NCI-H2081 treated with DMSO at 0.1 percent for 48 hours (cell line): ENCODE measurements around the gene OR7D2.
A peak's percentile ranks its signal among the peaks of the same experiment; 100 is the strongest.
"Not testable (repeated sequence)": the region's sequence is repeated elsewhere in the genome, so short reads cannot be mapped to it uniquely, and the experiment has no call there.

Experiments used
- DNase-seq: peaks from one replicate; lab custom pipeline; 2025; lab: John Stamatoyannopoulos, UW

OR7D2 gene

DNA sequence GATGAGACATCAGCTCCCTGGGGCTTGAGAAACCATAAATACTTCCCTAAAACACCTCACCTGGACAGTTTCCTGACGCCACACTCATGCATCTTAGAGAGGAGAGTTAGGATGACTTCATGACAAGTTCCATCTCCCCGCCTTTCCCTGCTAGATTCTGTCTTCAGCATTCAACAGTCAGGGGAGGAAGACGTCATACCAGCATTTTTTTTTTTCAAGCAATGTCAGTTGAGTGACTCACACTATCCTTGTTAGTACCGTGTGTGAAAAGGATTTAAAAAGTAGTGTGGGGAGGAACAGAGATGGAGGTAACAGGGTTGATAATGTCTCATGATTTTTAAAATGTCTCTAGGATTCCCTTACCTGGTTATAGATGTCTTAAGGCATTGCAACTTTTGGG lies at the start of gene OR7D2:
Gene OR7D2, plus strand, starts transcription at position 79 of the 400 bp plus-strand sequence. CDS start 6,803 bp downstream, outside the sequence.
- DNase-seq, result no peak

GRCh38 chr19:9130965-9131364 lies 47.8 kb upstream of the OR7D2 start:
- no peak for DNase-seq

- DNase-seq, result no peak
These were observed 46.4 kb upstream of the OR7D2 start for GRCh38 chr19:9132422-9132821.

DNA sequence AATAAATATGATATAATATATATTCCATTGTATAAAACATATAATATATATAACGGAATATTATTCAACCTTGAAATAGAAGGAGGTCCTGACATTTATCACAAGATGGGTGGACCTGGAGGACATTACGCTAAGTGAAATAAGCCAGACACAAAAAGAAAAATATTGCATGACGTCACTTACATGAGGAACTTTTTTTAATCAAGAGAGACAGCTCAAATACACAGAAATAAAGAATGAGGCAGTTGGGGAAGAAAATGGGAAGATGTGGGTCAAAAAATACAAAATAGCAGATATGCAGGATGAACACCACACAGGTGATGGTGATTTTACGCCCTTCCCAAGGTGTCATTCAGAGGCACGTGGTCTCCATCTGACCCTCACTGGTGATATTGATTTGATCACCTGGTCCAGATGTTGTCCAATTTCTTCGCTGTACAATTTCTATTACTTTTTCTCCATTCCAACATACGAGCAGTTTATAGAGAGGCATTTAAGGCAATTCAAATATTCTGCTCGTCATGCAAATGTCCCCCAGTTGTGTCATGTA lies 39.1 kb upstream of the OR7D2 start:
- no peak for DNase-seq

- peak; percentile 45 for DNase-seq
These were observed 38.5 kb upstream of the OR7D2 start, which contains the start of gene ZNF317 for GRCh38 chr19:9140159-9140874. Gene ZNF317, plus strand, starts transcription at chr19:9140397. Its CDS starts 15,620 bp downstream, at chr19:9156017.

DNA sequence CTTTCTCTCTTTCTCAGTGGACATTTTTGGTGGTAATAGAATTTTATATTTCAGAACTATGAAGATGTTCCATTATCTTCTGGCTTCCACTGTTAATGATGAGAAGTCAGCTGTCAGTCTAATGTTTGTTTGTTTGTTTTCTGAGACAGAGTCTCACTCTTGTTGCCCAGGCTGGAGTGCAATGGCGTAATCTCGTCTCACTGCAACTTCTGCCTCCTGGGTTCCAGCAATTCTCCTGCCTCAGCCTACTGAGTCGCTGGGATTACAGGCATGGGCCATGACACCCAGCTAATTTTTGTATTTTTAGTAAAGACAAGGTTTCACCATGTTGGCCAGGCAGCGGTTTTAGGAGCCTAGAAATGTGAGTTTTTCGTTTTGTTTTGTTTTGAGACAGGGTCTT lies 33.9 kb upstream of the OR7D2 start:
- no peak for DNase-seq

DNA sequence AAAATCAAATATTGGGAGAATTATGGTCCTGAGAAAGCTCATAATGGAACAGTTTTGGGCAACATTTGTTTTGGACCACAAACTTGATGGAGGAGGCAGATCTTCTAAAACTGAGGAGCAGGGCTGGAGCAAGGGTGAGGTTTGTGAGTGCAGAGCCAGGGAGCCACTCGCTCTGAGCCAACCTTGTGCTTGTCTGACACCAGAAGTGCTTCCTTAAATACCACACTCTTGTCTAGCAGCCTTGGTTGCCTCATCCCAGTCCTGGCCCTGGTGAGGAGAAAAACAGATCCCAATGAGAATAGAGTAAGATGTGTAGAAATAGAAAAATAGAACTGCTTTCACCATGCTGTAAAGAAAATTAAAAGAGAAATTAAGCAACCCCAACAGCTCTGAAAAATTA lies 31.9 kb upstream of the OR7D2 start:
- DNase-seq, result no peak

- no peak for DNase-seq
These were observed 30.1 kb upstream of the OR7D2 start for GRCh38 chr19:9148697-9149096.

GRCh38 chr19:9149997-9150396 lies 28.8 kb upstream of the OR7D2 start:
- DNase-seq, result no peak

- DNase-seq, result no peak
These were observed 28.1 kb upstream of the OR7D2 start for GRCh38 chr19:9150650-9151049.

DNA sequence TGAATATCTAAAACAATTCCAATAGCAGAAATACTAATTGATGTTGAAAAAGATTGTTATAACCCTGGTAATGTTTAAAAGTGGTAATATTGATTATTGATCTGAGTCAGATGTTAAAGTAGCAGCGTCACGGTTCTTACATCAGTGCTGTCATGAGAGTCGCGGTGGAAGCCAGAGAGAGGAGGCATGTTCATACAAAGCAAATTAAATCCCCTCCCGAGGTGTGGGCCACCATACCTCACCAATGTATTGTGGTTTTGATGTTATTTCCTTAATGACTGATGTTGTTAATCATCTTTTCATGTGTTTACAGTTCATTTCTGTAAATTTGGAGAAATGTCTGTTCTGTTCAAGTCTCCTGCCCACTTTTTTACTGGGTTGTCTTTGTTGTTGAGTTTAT lies 27.4 kb upstream of the OR7D2 start:
- no peak for DNase-seq

DNA sequence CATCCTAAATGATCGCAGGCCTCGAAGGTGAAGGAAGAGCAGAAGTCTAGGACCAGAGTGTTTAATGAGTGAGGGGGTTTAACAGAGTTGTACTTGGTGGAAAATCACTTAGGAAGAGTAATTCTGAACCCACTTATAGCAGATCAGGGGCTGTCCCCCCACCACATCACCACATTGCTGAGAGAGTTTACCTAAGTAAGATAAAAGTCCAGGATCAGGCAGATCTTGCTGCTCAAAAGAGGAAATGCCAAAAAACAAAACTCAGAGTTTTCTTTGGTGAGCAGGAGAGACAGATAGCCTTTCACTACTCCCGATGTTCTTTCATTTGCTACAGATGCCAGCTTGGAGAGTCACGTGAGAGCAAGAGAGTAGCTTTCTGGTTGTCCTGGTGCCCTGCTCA lies 23.2 kb upstream of the OR7D2 start:
- no peak for DNase-seq

DNA sequence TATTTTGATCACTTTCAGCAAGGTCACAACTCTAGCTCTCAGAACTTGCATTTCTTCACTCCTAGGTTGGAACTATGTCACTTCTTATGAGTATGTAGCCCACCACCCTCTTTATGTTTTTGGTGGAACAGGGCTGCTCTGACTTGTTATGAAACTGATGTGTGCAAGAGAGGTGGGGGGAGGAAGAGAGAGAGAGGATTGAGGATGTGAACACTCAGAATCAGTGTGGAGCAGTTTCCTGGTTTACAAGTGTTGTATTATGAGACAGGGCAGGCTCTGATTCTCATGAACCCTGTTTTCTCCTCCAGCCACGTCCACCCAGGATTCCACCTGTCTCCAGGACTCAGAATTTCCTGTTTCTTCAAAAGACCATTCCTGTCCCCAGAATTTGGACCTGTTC lies 22.5 kb upstream of the OR7D2 start:
- DNase-seq, result no peak

DNA sequence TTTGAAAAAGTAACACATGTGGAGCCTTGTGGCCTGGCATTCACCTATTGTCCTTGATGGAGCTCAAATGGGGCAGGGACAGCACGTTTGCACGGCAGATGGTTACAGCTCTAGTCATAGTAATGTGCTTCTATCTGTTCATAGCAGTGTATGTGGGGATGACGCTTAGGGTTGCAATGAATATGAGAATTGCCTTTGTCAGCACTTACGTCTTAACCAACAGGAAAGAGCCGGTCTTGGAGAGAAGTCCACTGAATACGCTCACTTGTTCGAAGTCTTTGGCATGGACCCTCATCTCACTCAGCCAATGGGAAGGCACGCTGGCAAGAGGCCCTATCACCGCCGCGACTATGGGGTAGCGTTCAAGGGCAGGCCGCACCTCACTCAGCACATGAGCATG lies 18.9 kb upstream of the OR7D2 start:
- no peak for DNase-seq

- DNase-seq, result no peak
These were observed 17.4 kb upstream of the OR7D2 start for GRCh38 chr19:9161427-9161826.

GRCh38 chr19:9165261-9165660 lies 13.5 kb upstream of the OR7D2 start:
- DNase-seq, result no peak

GRCh38 chr19:9166846-9167245 lies 11.9 kb upstream of the OR7D2 start:
- DNase-seq, result no peak

DNA sequence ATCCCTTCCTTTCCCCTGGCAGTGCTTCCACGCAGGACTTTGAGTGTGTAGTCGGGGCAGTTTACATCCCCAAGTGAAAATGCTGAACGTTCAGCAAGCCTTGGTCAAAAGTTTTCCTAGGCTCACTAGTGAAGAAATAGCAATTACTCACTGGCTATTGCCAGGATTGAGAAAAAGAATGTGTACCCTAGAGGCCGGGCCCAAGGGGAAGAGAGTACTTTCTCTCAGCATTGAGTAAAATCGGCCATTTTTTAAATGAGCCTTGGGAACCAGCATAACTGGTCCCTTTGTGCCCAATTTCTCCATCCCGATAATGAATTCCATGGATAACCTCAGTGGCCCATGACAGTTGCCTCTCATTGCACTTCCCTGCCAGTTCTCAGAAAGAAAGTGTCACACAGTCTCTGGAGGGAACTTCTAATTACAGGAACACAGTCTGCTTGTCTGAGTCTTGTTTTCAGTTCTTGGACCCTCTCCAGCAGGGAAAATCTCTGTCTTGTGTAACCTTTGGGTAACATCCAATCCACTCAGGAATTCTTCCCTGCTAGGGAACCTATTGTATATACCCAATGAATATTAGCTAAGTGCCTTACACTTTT lies 7.3 kb upstream of the OR7D2 start:
- no peak for DNase-seq

DNA sequence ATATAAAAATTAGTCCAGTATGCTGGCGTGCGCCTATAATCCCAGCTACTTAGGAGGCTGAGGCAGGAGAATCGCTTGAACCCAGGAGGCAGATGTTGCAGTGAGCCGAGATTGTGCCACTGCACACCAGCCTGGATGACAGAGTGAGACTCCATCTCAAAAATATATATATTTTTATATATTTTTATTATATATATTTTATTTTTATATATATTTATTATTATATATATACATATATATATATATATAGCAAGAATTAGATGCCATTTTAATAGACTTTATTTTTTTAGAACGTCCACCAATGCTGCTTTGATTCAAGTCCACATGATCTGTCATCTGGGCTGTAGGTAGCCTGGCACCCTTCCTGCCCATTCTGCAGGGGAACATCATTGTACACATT lies 3.5 kb upstream of the OR7D2 start:
- DNase-seq, result no peak

GRCh38 chr19:9183000-9183399 lies 4.2 kb downstream of the OR7D2 start:
- DNase-seq, result no peak

DNA sequence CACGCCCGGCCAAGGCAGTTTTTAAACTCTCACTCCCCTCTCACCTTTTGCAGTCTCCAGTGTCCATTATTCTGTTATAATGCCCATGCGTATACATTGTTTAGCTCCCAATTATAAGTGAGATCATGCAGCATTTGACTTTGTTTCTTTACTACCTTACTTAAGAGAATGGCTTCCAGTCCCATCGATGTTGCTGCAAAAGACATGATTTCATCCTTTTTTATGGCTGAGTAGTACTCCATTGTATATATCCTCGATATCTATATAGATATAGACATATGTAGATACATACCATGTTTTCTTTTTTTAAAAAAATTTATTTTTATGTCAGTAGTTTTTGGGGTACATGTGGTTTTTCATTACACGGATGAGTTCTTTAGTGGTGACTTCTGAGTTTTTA lies 8.4 kb downstream of the OR7D2 start:
- DNase-seq, result no peak

- DNase-seq, result no peak
These were observed 10.8 kb downstream of the OR7D2 start for GRCh38 chr19:9189535-9189934.

DNA sequence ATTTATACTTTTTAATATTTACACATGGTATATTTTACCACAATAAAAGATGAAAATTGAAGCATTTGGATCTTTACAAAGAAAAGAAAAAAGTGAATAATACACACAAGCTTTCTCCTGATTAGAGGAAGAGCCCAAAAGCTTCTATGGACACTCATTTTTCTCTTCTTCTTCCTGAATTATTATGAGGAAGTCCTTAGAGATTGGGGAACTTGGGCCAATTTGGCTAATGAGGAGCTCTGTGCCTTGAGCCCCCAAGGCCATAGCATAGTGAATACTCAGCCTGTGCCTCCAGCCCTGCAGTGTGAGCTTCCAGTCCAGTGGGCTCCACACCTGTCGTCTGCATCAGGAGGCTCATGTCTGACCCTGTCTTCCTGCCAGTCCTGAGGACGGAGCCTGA lies 19.3 kb downstream of the OR7D2 start:
- DNase-seq, result not testable (repeated sequence)
